ENCODE data around the gene DMD.

- no peak for TF ChIP-seq CTCF (IDR thresholded peaks at IDR 0.05)
- no peak for TF ChIP-seq EZH2 (IDR thresholded peaks at IDR 0.05; ENCODE audit: borderline replicate concordance, insufficient read depth, low read depth, low read length, poor library complexity, severe bottlenecking)
These were observed 123.9 kb downstream of the DMD start for GRCh38 chrX:33087411-33087810.
